MM.1S (cell line): ENCODE results near the gene HLA-DMB.

ENCODE experiments used
- EZH2phosphoT487 ChIP-seq: fragments of 300-600 bp; sonication (generic); IDR thresholded peaks from 2 replicates; pipeline ENCODE4 v1.6.1; 2018; ENCODE audit warnings: antibody characterized with exemption, low read length
- TF ChIP-seq, protein P1 (sequence below): fragments of 300-600 bp; sonication (generic); IDR thresholded peaks from 2 replicates; pipeline ENCODE4 v1.5.1; 2016; ENCODE audit warnings: antibody characterized with exemption, low read length, mixed read lengths

DNA sequence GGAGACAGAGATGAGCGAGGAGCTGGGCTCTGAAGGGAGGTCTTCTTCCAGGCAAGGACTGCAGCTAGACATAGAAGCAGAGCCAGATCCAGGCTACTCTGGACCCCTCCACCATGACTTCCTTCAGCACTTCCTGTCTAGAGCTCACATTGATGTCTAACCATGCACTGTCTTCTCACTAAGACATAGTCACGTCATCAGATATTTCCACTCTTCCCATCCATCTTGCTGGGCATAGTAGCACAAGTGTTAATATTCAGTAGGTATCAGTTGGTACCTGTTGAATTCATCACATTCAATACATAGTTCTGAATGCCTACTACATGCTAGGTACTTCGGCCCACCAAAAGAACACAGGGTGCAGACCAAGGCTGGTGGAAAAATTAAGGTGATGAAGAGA, 9.2 kb upstream of the HLA-DMB start:
- TF ChIP-seq, protein P1, sequence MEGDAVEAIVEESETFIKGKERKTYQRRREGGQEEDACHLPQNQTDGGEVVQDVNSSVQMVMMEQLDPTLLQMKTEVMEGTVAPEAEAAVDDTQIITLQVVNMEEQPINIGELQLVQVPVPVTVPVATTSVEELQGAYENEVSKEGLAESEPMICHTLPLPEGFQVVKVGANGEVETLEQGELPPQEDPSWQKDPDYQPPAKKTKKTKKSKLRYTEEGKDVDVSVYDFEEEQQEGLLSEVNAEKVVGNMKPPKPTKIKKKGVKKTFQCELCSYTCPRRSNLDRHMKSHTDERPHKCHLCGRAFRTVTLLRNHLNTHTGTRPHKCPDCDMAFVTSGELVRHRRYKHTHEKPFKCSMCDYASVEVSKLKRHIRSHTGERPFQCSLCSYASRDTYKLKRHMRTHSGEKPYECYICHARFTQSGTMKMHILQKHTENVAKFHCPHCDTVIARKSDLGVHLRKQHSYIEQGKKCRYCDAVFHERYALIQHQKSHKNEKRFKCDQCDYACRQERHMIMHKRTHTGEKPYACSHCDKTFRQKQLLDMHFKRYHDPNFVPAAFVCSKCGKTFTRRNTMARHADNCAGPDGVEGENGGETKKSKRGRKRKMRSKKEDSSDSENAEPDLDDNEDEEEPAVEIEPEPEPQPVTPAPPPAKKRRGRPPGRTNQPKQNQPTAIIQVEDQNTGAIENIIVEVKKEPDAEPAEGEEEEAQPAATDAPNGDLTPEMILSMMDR: no peak
- TF ChIP-seq EZH2phosphoT487: no peak
